Tibial nerve (tissue), 4 donors: ENCODE data around the gene KPNA6. TPM values are rescaled to one million over a fixed set of nuclear protein-coding genes. Genes with fewer than 3 reads are reported as not detected.
A peak's percentile ranks its signal among the peaks of the same experiment; 100 is the strongest.

ENCODE experiments used
- DNase-seq, 2 donors: peaks; one replicate each; pipeline ENCODE4 v3.0.0-alpha.2; 2019; ENCODE audit warnings: low spot score in 2 of 2
- H3K27ac ChIP-seq, 4 donors: fragments of 200-600 bp; sonication (generic) in 3 of 4; one replicate each; pipeline ENCODE4 v1.5.1; 2017 to 2019; ENCODE audit warnings: mild to moderate bottlenecking in 1 of 4
- H3K27me3 ChIP-seq, 2 donors: fragments of 200-600 bp; sonication (generic) in 1 of 2; one replicate each; pipeline versions ENCODE4 v1.5.1 to v1.6.0; 2017 to 2019
- H3K36me3 ChIP-seq, 3 donors: fragments of 200-600 bp; sonication (generic); one replicate each; pipeline ENCODE4 v1.5.1; 2018 to 2019
- H3K4me1 ChIP-seq, 4 donors: fragments of 200-600 bp; sonication (generic) in 3 of 4; one replicate each; pipeline ENCODE4 v1.5.1; 2017 to 2019
- H3K4me3 ChIP-seq, 4 donors: fragments of 200-600 bp; sonication (generic) in 3 of 4; one replicate each; pipeline ENCODE4 v1.5.1; 2017 to 2019; ENCODE audit warnings: mild to moderate bottlenecking in 1 of 4, moderate library complexity in 1 of 4
- H3K9me3 ChIP-seq, 4 donors: fragments of 200-600 bp; sonication (generic) in 3 of 4; one replicate each; pipeline ENCODE4 v1.5.1; 2017 to 2019
- EP300 ChIP-seq, 2 donors: sonication (generic); formaldehyde crosslinking; IDR thresholded peaks; one replicate each; pipeline ENCODE4 v1.6.1; 2017; ENCODE audit warnings: antibody characterized with exemption in 2 of 2, mild to moderate bottlenecking in 1 of 2
- POLR2A ChIP-seq, 2 donors: fragments of 450-650 bp; IDR thresholded peaks; one replicate each; pipeline ENCODE4 v1.6.1; 2017; ENCODE audit warnings: antibody characterized with exemption in 2 of 2, mild to moderate bottlenecking in 2 of 2, moderate library complexity in 2 of 2
- WGBS, 2 donors: methylation state at CpG; one replicate each; pipeline ENCODE4 v1.1.5; 2018; 5-methylcytosine and 5-hydroxymethylcytosine counted together
- total RNA-seq, 4 donors: library from RNA; depleted of rRNA; stranded (reverse); fragments of >200 nt; gene quantifications; one replicate each; pipeline ENCODE4 v1.1.0, GENCODE V29; 2016
- TF ChIP-seq, protein P1 (sequence below), 5 experiments: fragments of 200-600 bp in 3 of 5; fragments of 450-650 bp in 2 of 5; sonication (generic) in 3 of 5; IDR thresholded peaks; one replicate each; pipeline ENCODE4 v1.5.1; 2016 to 2019; ENCODE audit warnings: antibody characterized with exemption in 5 of 5, mild to moderate bottlenecking in 3 of 5, moderate library complexity in 2 of 5

KPNA6 gene
- total RNA-seq, 4 donors from 2014 or later, result 30.3 to 39.3 (median 33.5) TPM

DNA sequence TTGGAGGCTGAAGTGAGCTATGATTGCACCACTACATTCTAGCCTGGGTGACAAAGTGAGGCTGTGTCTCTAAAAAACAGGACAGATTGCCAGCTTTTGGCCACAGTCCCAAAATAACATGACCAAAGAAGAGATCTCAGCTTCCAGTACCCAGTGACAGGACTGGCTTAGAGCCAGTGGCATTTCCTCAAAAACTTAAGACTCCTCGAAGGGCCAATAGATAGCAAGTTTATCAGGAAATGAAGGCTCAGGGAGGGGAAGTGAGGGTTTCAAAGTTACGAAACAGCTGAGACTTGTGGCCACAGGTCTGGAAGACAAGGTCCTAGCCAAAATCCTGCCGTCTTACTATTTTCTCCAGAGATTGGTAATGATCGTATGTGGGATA lies 41.4 kb upstream of the KPNA6 start:
- peak; percentile 43 to 80 for DNase-seq
- peaks cover 0 to 47% (median 23%) of the 10 kb centered on the region in 4 donors for H3K4me1 ChIP-seq
- peak overlapping the region in 2 of 4 donors; percentile 62 to 64 for H3K27ac ChIP-seq
- H3K36me3 ChIP-seq, result peaks cover 0 to 8% (median 0%) of the 10 kb centered on the region in 3 donors
- no peaks in the 10 kb centered on the region for H3K27me3 ChIP-seq
- no peak overlapping the region for H3K4me3 ChIP-seq
- 1 to 2% methylated on average over 4 of the region's 4 CpGs for WGBS, 2 donors
- no peaks in the 10 kb centered on the region for H3K9me3 ChIP-seq
- peak; percentile 39 to 80 for TF ChIP-seq EP300 (IDR thresholded peaks at IDR 0.05)
- TF ChIP-seq POLR2A (IDR thresholded peaks at IDR 0.05), result no peak
- TF ChIP-seq, protein P1, sequence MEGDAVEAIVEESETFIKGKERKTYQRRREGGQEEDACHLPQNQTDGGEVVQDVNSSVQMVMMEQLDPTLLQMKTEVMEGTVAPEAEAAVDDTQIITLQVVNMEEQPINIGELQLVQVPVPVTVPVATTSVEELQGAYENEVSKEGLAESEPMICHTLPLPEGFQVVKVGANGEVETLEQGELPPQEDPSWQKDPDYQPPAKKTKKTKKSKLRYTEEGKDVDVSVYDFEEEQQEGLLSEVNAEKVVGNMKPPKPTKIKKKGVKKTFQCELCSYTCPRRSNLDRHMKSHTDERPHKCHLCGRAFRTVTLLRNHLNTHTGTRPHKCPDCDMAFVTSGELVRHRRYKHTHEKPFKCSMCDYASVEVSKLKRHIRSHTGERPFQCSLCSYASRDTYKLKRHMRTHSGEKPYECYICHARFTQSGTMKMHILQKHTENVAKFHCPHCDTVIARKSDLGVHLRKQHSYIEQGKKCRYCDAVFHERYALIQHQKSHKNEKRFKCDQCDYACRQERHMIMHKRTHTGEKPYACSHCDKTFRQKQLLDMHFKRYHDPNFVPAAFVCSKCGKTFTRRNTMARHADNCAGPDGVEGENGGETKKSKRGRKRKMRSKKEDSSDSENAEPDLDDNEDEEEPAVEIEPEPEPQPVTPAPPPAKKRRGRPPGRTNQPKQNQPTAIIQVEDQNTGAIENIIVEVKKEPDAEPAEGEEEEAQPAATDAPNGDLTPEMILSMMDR (IDR thresholded peaks at IDR 0.05), result no peak

DNA sequence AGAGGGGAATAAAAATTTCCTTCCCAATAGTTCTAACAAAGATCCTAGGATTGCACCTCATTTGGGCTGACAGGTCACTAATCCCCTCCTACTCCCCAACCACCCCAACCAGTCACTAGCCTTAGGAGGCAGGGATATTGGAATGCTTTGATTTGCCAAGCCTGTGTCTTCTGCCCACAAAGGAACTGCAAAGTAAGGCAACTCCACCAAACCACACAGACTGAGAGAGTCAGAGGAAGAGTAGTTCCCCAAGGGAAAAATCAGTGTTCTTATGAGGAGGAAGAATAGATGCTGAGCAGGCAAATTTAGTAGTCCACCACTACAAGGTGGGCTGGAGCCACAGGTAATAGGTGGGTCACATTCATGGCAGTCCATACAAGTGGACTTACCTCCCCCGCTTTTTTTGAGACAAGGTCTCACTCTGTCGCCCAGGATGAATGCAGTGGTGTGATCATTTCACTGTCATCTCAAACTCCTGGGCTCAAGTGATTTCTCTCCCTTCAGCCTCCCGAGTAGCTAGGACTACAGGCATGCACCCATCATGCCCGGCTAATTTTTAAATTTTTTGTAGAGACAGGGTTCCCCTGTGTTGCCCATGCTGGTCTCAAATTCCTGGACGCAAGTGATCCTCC lies 38.8 kb upstream of the KPNA6 start:
- peaks cover 0 to 45% (median 19%) of the 10 kb centered on the region in 4 donors for H3K4me1 ChIP-seq
- TF ChIP-seq POLR2A (IDR thresholded peaks at IDR 0.05) (no peak), EP300 (IDR thresholded peaks at IDR 0.05) (no peak)
- TF ChIP-seq, protein P1 (IDR thresholded peaks at IDR 0.05), result no peak
- no peak overlapping the region for H3K4me3 ChIP-seq
- H3K27ac ChIP-seq, result no peak overlapping the region
- H3K9me3 ChIP-seq, result no peaks in the 10 kb centered on the region
- WGBS, 2 donors, result 75 to 77% methylated on average over 5 of the region's 5 CpGs
- no peak for DNase-seq
- H3K36me3 ChIP-seq, result peaks cover 0 to 6% (median 0%) of the 10 kb centered on the region in 3 donors
- H3K27me3 ChIP-seq, result no peaks in the 10 kb centered on the region

DNA sequence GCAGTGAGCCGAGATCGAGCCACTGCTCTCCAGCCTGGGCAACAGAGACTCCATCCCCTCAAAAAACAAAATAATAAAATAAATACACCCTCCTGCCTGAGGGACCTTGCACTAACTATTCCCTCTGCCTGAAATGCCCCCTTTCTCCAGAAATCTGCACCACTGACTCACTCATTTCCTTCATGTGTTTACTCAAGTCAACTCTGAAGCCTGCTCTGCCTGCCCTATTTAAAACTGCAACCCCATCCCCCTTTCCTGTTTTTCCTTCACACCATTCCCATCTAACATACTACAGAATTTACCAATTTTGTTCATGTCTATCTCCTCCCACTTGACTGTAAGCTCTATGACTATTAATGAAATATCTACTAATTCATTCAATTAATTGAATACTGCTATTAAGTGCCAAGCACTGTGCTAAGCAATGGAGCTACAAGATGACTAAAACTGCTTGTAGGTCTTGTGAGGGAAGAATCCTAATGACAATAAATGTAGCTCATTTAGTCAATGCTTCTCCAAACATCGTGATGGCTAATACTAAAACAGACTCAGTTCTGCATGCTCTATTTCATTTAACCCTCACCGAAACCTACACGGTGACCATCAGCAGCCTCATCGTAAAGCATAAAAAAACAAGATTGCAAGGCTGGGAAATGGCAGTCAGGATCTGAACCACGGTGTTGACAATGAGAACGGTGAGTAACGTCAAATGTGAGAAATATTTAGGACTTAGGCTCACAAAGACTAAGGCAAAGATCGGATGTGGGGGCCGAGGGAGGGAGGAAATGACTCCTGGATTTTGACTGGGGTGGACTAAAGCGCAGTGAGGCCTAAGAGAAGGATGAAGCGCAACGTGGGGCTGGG lies 35.9 kb upstream of the KPNA6 start:
- no peak for TF ChIP-seq POLR2A (IDR thresholded peaks at IDR 0.05)
- TF ChIP-seq EP300 (IDR thresholded peaks at IDR 0.05), result no peak
- TF ChIP-seq, protein P1 (IDR thresholded peaks at IDR 0.05), result no peak
- Histone ChIP-seq H3K4me1 (peaks cover 0 to 40% (median 11%) of the 10 kb centered on the region in 4 donors), H3K4me3 (peak overlapping the region; percentile 63 to 87 (median 71)), H3K27ac (peak overlapping the region; percentile 83 to 93 (median 88)), H3K36me3 (peaks cover 0 to 21% (median 5%) of the 10 kb centered on the region in 3 donors), H3K27me3 (no peaks in the 10 kb centered on the region), H3K9me3 (no peaks in the 10 kb centered on the region)
- DNase-seq, result no peak
- WGBS, 2 donors, result 13 to 15% methylated on average over 14 of the region's 14 CpGs

DNA sequence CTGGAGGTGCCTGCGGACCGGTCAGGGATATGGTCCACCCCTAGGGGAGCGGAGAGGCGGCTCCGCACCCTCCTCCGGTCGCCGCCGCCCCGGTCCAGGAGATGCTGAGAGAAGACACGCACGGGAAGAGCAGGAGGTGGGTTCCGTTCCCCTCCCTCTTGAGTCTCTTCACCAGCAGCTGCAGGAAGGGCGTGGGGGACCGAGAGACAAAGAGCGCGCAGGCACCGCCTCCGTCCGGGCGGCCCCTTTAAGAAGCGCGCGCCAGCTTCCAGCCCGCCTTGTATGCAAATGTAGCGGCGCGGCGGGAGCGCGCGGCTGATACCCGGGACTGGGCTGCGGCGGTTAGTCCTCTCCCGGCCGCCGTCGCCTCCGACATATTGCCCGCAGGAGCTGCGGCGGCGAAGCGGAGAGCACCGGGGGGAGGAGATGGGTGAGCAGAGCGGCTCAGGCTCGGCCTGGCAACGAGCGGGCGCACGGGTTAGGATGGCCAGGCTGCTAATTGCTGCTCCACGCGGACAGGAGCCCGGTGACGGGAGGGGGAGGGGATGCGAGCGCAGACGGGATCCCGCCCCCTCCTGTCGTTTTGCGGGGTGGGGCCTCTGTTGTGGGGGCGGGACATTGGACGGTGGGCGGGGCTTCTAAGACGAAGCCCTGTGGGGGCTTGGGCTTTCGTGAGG lies 35.1 kb upstream of the KPNA6 start, which contains the start of gene TMEM39B:
TMEM39B (plus strand) TSS at position 318 of the 677 bp plus-strand sequence; CDS start at position 427, 109 bp downstream.
- WGBS, 2 donors, result 0 to 1% methylated on average over 46 to 60 of the region's 67 CpGs
- peak; percentile 91 for DNase-seq
- Histone ChIP-seq H3K27me3 (no peaks in the 10 kb centered on the region), H3K4me3 (peak within 1 kb of the TSS; percentile 63 to 87 (median 71)), H3K9me3 (no peaks in the 10 kb centered on the region), H3K36me3 (peaks cover 0 to 29% (median 13%) of the 10 kb centered on the region in 3 donors), H3K27ac (peak within 1 kb of the TSS; percentile 83 to 93 (median 88)), H3K4me1 (peaks cover 0 to 35% (median 6%) of the 10 kb centered on the region in 4 donors)
- peak; percentile 68 to 95 for TF ChIP-seq EP300 (IDR thresholded peaks at IDR 0.05)
- TF ChIP-seq, protein P1 (IDR thresholded peaks at IDR 0.05), result peak in 3 of 5 experiments; percentile 20 to 50 (median 33)
- TF ChIP-seq POLR2A (IDR thresholded peaks at IDR 0.05), result peak in 1 of 2 donors; percentile 46
